HG03457 (cell line): Measurements from ENCODE around the gene OMP.
"Not testable (repeated sequence)": the region's sequence is repeated elsewhere in the genome, so short reads cannot be mapped to it uniquely, and the experiment has no call there.

Source experiments
- ATAC-seq: cut with Tn5 transposase; IDR thresholded peaks from one replicate; pipeline ENCODE4 v1.9.1; 2021; ENCODE audit warnings: moderate number of reproducible peaks; ENCODE audit not compliant: unreplicated experiment

Gene OMP

GRCh38 chr11:77102246-77103210, at the start of gene OMP:
TSS of gene OMP (plus strand) at chr11:77102840. CDS start at chr11:77102840, 0 bp downstream.
- no peak for ATAC-seq

GRCh38 chr11:77053217-77054015, 49.2 kb upstream of the OMP start:
- ATAC-seq, result no peak

GRCh38 chr11:77054084-77054483, 48.6 kb upstream of the OMP start:
- ATAC-seq, result no peak

- ATAC-seq, result no peak
Measured at GRCh38 chr11:77055101-77055561, 47.5 kb upstream of the OMP start.

GRCh38 chr11:77055913-77056312, 46.7 kb upstream of the OMP start:
- no peak for ATAC-seq

GRCh38 chr11:77056814-77057402, 45.7 kb upstream of the OMP start:
- no peak for ATAC-seq

GRCh38 chr11:77057938-77058474, 44.6 kb upstream of the OMP start:
- no peak for ATAC-seq

GRCh38 chr11:77058900-77059299, 43.7 kb upstream of the OMP start:
- ATAC-seq, result no peak

GRCh38 chr11:77059806-77060205, 42.8 kb upstream of the OMP start:
- ATAC-seq, result no peak

- ATAC-seq, result no peak
Measured at GRCh38 chr11:77060234-77060633, 42.4 kb upstream of the OMP start.

- not testable (repeated sequence) for ATAC-seq
Measured at GRCh38 chr11:77061258-77061657, 41.4 kb upstream of the OMP start.

GRCh38 chr11:77062924-77063323, 39.7 kb upstream of the OMP start:
- no peak for ATAC-seq

GRCh38 chr11:77063407-77063806, 39.2 kb upstream of the OMP start:
- ATAC-seq, result no peak

GRCh38 chr11:77063861-77064260, 38.8 kb upstream of the OMP start:
- ATAC-seq, result no peak

- no peak for ATAC-seq
Measured at GRCh38 chr11:77064648-77065217, 37.9 kb upstream of the OMP start.

GRCh38 chr11:77065878-77066228, 36.8 kb upstream of the OMP start:
- no peak for ATAC-seq

GRCh38 chr11:77066229-77067042, 36.2 kb upstream of the OMP start, which contains the start of gene CAPN5:
TSS of gene CAPN5 (plus strand) at chr11:77066971. CDS start at chr11:77084887, 17,916 bp downstream.
- peak; percentile 79 for ATAC-seq

- ATAC-seq, result no peak
Measured at GRCh38 chr11:77067861-77068443, 34.7 kb upstream of the OMP start.
